GM12878 (cell line): Measurements from ENCODE around the gene MGAT1. TPM values are rescaled to one million over a fixed set of nuclear protein-coding genes. Genes with fewer than 3 reads are reported as not detected.
"Not testable (repeated sequence)": the region's sequence is repeated elsewhere in the genome, so short reads cannot be mapped to it uniquely, and the experiment has no call there.

Experiments
- ATAC-seq: fragments of 200-7000 bp; cut with Tn5 transposase; 3 replicates; pipeline ENCODE4 v1.9.1; 2020; ENCODE audit warnings: mild to moderate bottlenecking, moderate library complexity
- BruUV-seq: library from RNA; stranded (reverse); fragments of 400-500 nt; replicated peaks from 2 replicates; lab custom pipeline; 2021; lab: Mats Ljungman, UMichigan
- CTCF ChIA-PET: fragments of 300-600 bp; sonication (Branson Sonifier 250); formaldehyde crosslinking; extraction: SDS; loops from one replicate; lab custom pipeline; 2021; ENCODE audit warnings: inconsistent platforms; lab: Yijun Ruan, JAX
- POLR2A ChIA-PET: fragments of 350-600 bp; formaldehyde crosslinking; extraction: SDS; loops from one replicate; lab custom pipeline; 2021; ENCODE audit warnings: inconsistent platforms; lab: Charles Lee
- RAD21 ChIA-PET: fragments of 300-600 bp; sonication (Branson Sonifier 250); formaldehyde crosslinking; loops from one replicate; lab custom pipeline; 2023; ENCODE audit warnings: antibody characterized with exemption; ENCODE audit not compliant: unreplicated experiment; lab: Charles Lee
- SMC1A ChIA-PET: fragments of 300-600 bp; sonication (Branson Sonifier 250); formaldehyde crosslinking; loops from one replicate; lab custom pipeline; 2023; ENCODE audit not compliant: unreplicated experiment, uncharacterized antibody; lab: Charles Lee
- DNase-seq: peaks from one replicate; pipeline ENCODE4 v3.0.0-alpha.2; 2011; ENCODE audit warnings: low read depth, low spot score
- FAIRE-seq: peaks from 3 replicates; lab custom pipeline; 2011; peaks lifted over from hg19 to GRCh38; lab: Jason Lieb, UNC
- H2AFZ ChIP-seq: 2 replicates; pipeline ENCODE4 v1.6.0; 2011; ENCODE audit warnings: low read depth, low read length, control low read depth; ENCODE audit not compliant: control insufficient read depth
- H3K27ac ChIP-seq: 2 replicates; pipeline ENCODE4 v1.5.1; 2011; ENCODE audit warnings: control low read depth; ENCODE audit not compliant: control insufficient read depth, insufficient read depth
- H3K27me3 ChIP-seq, 2 experiments: replicated peaks in 1 of 2; 2 replicates each; pipeline versions ENCODE4 v1.6.0 to v1.6.1; 2011; ENCODE audit warnings: low read length in 1 of 2; ENCODE audit not compliant: control insufficient read depth in 2 of 2, insufficient read depth in 2 of 2
- H3K36me3 ChIP-seq, 2 experiments: 2 replicates each; pipeline ENCODE4 v1.5.1; 2011; ENCODE audit warnings: low read length in 1 of 2; ENCODE audit not compliant: control insufficient read depth in 2 of 2, insufficient read depth in 2 of 2
- H3K4me1 ChIP-seq: 2 replicates; pipeline ENCODE4 v1.6.1; 2011; ENCODE audit warnings: mild to moderate bottlenecking, low read length, moderate library complexity, mixed read lengths; ENCODE audit not compliant: control insufficient read depth, insufficient read depth
- H3K4me2 ChIP-seq: 2 replicates; pipeline ENCODE4 v1.6.0; 2011; ENCODE audit warnings: control low read depth; ENCODE audit not compliant: control insufficient read depth, insufficient read depth
- H3K4me3 ChIP-seq: fragments of 200-600 bp; sonication (generic); 2 replicates; pipeline ENCODE4 v1.5.1; 2016
- H3K79me2 ChIP-seq: 2 replicates; pipeline ENCODE4 v1.6.0; 2011; ENCODE audit warnings: low read length; ENCODE audit not compliant: control insufficient read depth, insufficient read depth
- H3K9ac ChIP-seq: 2 replicates; pipeline ENCODE4 v1.8.0; 2011; ENCODE audit warnings: low read length, control low read depth, mixed read lengths; ENCODE audit not compliant: control insufficient read depth, insufficient read depth
- H3K9me3 ChIP-seq: replicated peaks from 3 replicates; pipeline ENCODE4 v1.5.1; 2011; ENCODE audit warnings: mild to moderate bottlenecking, low read length; ENCODE audit not compliant: control insufficient read depth, insufficient read depth
- H4K20me1 ChIP-seq: 2 replicates; pipeline ENCODE4 v1.6.0; 2011; ENCODE audit not compliant: control insufficient read depth, insufficient read depth
- BACH1 ChIP-seq: fragments of 450-650 bp; IDR thresholded peaks from 2 replicates; pipeline ENCODE4 v1.6.1; 2017; ENCODE audit warnings: mild to moderate bottlenecking, borderline replicate concordance
- CBFB ChIP-seq: IDR thresholded peaks from 2 replicates; pipeline ENCODE4 v1.6.1; 2016; ENCODE audit warnings: antibody characterized with exemption, low read depth
- CBX3 ChIP-seq: fragments of 200-600 bp; sonication (generic); IDR thresholded peaks from 2 replicates; pipeline ENCODE4 v1.6.1; 2016; ENCODE audit warnings: low read depth, borderline replicate concordance
- CHD2 ChIP-seq: IDR thresholded peaks from 2 replicates; pipeline ENCODE4 v1.6.1; 2011; ENCODE audit warnings: low read depth, low read length, improper control_type of control experiment, borderline replicate concordance
- MYB ChIP-seq: fragments of 150-350 bp; IDR thresholded peaks from 2 replicates; pipeline ENCODE4 v1.6.1; 2014; ENCODE audit warnings: mild to moderate bottlenecking, low read depth, low read length, borderline replicate concordance
- NRF1 ChIP-seq: conservative IDR thresholded peaks from 2 replicates; pipeline ENCODE4 v1.6.1; 2011; ENCODE audit warnings: mild to moderate bottlenecking, low read depth, low read length, improper control_type of control experiment
- RUNX3 ChIP-seq: IDR thresholded peaks from 2 replicates; pipeline ENCODE4 v1.6.1; 2012; ENCODE audit warnings: low read length, inconsistent platforms
- SIX5 ChIP-seq: IDR thresholded peaks from 2 replicates; pipeline ENCODE4 v1.6.1; 2011; ENCODE audit warnings: mild to moderate bottlenecking, low read depth, low read length, moderate library complexity; ENCODE audit not compliant: severe bottlenecking
- SMARCA5 ChIP-seq: fragments of 450-650 bp; IDR thresholded peaks from 2 replicates; pipeline ENCODE4 v1.6.1; 2017; ENCODE audit warnings: mild to moderate bottlenecking
- SREBF2 ChIP-seq: IDR thresholded peaks from 2 replicates; pipeline ENCODE4 v1.6.1; 2012; ENCODE audit warnings: mild to moderate bottlenecking, low read length
- ZBED1 ChIP-seq: IDR thresholded peaks from 2 replicates; pipeline ENCODE4 v1.6.1; 2016; ENCODE audit warnings: borderline replicate concordance
- ZNF622 ChIP-seq: fragments of 450-650 bp; IDR thresholded peaks from 2 replicates; pipeline ENCODE4 v1.6.1; 2017; ENCODE audit warnings: mild to moderate bottlenecking, inconsistent platforms
- WGBS: methylation state at CpG from one replicate; pipeline ENCODE4 v1.1.6; 2016; ENCODE audit warnings: low lambda C conversion rate; ENCODE audit not compliant: insufficient replicate concordance, insufficient coverage; ENCODE audit errors: missing lambda C conversion rate; 5-methylcytosine and 5-hydroxymethylcytosine counted together
- in situ Hi-C: fragments of 300-500 bp; cut with MboI; formaldehyde crosslinking; loops from 9 replicates; pipeline ENCODE4 v1.14.3; 2018; ENCODE audit warnings: mixed read lengths
- intact Hi-C: fragments of 100-400 bp; cut with micrococcal nuclease; formaldehyde crosslinking; loops from one replicate; pipeline ENCODE4 v1.14.2; 2022; ENCODE audit not compliant: unreplicated experiment
- polyA plus RNA-seq, 11 experiments: library from polyadenylated mRNA; depleted of rRNA in 4 of 11; unstranded in 6 of 11; stranded (reverse) in 5 of 11; fragments of >200 nt; fragmentation: Nextera tagmentation in 4 of 11; fragmentation: Illumina TruSeq in 1 of 11; extraction: Ambion mirVana in 4 of 11; extraction: Trizol in 1 of 11; gene quantifications; 1 replicate in 1 of 11; 2 replicates in 10 of 11; pipeline versions ENCODE4 v1.2.1 to v1.2.3, GENCODE V29; 2011 to 2016; ENCODE audit warnings: inconsistent platforms in 2 of 11, missing spikeins in 2 of 11, low read depth in 1 of 11
- total RNA-seq, 4 experiments: library from RNA; depleted of rRNA in 3 of 4; stranded (reverse); fragments of >200 nt in 3 of 4; fragmentation: Illumina TruSeq in 1 of 4; extraction: Trizol in 1 of 4; gene quantifications; 2 replicates each; pipeline versions ENCODE4 v1.2.1 to v1.2.3, GENCODE V29; 2013 to 2021

The MGAT1 gene
- total and polyA plus RNA-seq, 10 of the 15 experiments (the other 5 are each of a cell fraction or from before 2014, with no cell fraction given): 3.1 to 88.4 (median 62.7) TPM

DNA sequence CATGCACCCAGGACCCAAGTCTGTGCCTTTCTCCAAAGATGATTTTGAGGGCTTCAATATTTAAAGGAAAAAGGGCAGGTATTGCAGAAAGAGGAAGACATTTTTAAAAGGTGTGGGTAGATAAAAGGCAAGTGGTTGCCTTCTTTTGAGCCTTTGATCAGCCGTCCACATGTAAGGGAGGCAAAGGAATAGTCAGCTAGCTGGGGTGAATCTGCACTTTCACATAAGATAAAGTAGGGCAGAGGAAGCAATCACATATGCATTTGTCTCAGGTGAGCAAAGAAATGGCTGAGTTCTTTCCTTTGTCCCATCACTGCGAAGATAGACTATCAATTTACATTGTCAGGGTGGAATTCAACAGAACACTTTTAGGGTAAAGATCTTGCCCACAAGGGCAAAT lies 19.9 kb downstream of the MGAT1 start:
- TF ChIP-seq NRF1 (no peak), CHD2 (no peak), ZNF622 (no peak), CBFB (no peak), BACH1 (no peak), CBX3 (no peak), MYB (no peak), ZBED1 (no peak), RUNX3 (no peak), SIX5 (no peak), SMARCA5 (no peak), SREBF2 (no peak)
- WGBS: 44% methylated on average over 2 of the region's 2 CpGs
- Histone ChIP-seq H3K9me3 (no peaks in the 10 kb centered on the region), H3K27ac (no peak overlapping the region), H3K27me3 (no peaks in the 10 kb centered on the region), H4K20me1 (no peaks in the 10 kb centered on the region), H3K9ac (no peak overlapping the region), H3K4me1 (no peaks in the 10 kb centered on the region), H3K4me3 (no peak overlapping the region), H3K4me2 (no peak overlapping the region), H3K79me2 (no peaks in the 10 kb centered on the region), H3K36me3 (peaks cover 0 to under 1% of the 10 kb centered on the region in 2 experiments; a peak in 1 of 4 replicates), H2AFZ (no peak overlapping the region)
- in situ Hi-C loops (no loop called here), intact Hi-C loops (loop anchor here (5.0 kb wide), 1 partner anchor 375 kb away; no protein-coding TSS in a partner anchor)
- ChIA-PET CTCF (interaction anchor here (0.8 to 7.0 kb wide), 10 partner anchors 11 to 386 kb away, joined by 3 to 50 read pairs (median 3); partner anchors contain the start of gene MGAT1), SMC1A (interaction anchor here (0.5 to 1.3 kb wide), 3 partner anchors 11 to 305 kb away, joined by 3 to 5 read pairs (median 4); no protein-coding TSS in a partner anchor), RAD21 (interaction anchor here (1.0 to 1.1 kb wide), 2 partner anchors 24 to 31 kb away, joined by 4 read pairs; no protein-coding TSS in a partner anchor), POLR2A (no interaction called here)
- no peak for DNase-seq
- no peak for FAIRE-seq
- no TSS peak for BruUV-seq
- no peak for ATAC-seq

DNA sequence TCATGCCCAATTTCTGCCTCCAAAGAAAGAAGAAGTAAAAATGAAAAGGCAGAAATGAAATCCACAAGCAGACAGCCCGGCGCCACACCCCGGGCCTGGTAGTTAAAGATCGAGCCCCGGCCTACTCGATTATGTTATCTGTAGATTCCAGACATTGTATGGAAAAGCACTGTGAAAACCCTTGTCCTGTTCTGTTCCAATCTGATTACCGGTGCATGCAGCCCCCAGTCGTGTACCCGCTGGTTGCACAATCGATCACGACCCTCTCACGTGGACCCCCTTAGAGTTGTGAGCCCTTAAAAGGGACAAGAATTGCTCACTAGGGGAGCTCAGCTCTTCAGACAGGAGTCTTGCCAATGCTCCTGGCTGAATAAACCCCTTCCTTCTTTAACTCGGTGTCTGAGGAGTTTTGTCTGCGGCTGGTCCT lies 20.7 kb downstream of the MGAT1 start:
- FAIRE-seq, POLR2A ChIA-PET, H3K4me3 ChIP-seq, H4K20me1 ChIP-seq, H3K27ac ChIP-seq, H3K4me1 ChIP-seq, H3K9me3 ChIP-seq, in situ Hi-C loops, H3K27me3 ChIP-seq, H3K4me2 ChIP-seq, H3K79me2 ChIP-seq, BruUV-seq, H3K36me3 ChIP-seq, H2AFZ ChIP-seq, DNase-seq, ATAC-seq, H3K9ac ChIP-seq: not testable (repeated sequence)
- CTCF ChIA-PET: interaction anchor here (0.8 to 7.0 kb wide), 4 partner anchors 20 to 387 kb away, joined by 3 to 50 read pairs (median 4); partner anchors contain the start of gene MGAT1
- RAD21 ChIA-PET: interaction anchor here (1.0 to 1.1 kb wide), 2 partner anchors 25 to 31 kb away, joined by 4 read pairs; no protein-coding TSS in a partner anchor
- WGBS: 66% methylated on average over 14 of the region's 14 CpGs
- SMC1A ChIA-PET: interaction anchor here (1.3 kb wide), 1 partner anchor 12 kb away, joined by 5 read pairs; no protein-coding TSS in a partner anchor
- intact Hi-C loops: loop anchor here (5.0 kb wide), 1 partner anchor 375 kb away; no protein-coding TSS in a partner anchor
